HG03139 (cell line): ENCODE data around the gene DNAJB9.
"Not testable (repeated sequence)": the region's sequence is repeated elsewhere in the genome, so short reads cannot be mapped to it uniquely, and the experiment has no call there.

Experiments used
- ATAC-seq: cut with Tn5 transposase; IDR thresholded peaks from one replicate; pipeline ENCODE4 v1.9.1; 2021; ENCODE audit not compliant: unreplicated experiment

DNAJB9 gene

GRCh38 chr7:108569381-108570145 lies at the start of gene DNAJB9, which contains the start of gene THAP5:
DNAJB9 (plus strand) TSS chr7:108569874; CDS start chr7:108571727, 1,853 bp downstream.
THAP5 (minus strand) TSS chr7:108569706; CDS start chr7:108569569, 137 bp downstream.
- peak; percentile 95 for ATAC-seq

GRCh38 chr7:108522780-108523179 lies 46.9 kb upstream of the DNAJB9 start:
- no peak for ATAC-seq

- peak; percentile 36 for ATAC-seq
These were observed 44.2 kb upstream of the DNAJB9 start for GRCh38 chr7:108525327-108525984.

- ATAC-seq = peak; percentile 92
These were observed 43.5 kb upstream of the DNAJB9 start, which contains the start of gene PNPLA8 for GRCh38 chr7:108525985-108526767. PNPLA8 (minus strand) TSS chr7:108526135; CDS start chr7:108515491, 10,644 bp downstream.

- no peak for ATAC-seq
These were observed 43.0 kb upstream of the DNAJB9 start for GRCh38 chr7:108526768-108527017.

GRCh38 chr7:108528183-108528712 lies 41.4 kb upstream of the DNAJB9 start:
- ATAC-seq = no peak

- ATAC-seq = no peak
These were observed 40.3 kb upstream of the DNAJB9 start for GRCh38 chr7:108529341-108529740.

GRCh38 chr7:108533712-108534111 lies 36.0 kb upstream of the DNAJB9 start:
- no peak for ATAC-seq

- no peak for ATAC-seq
These were observed 34.4 kb upstream of the DNAJB9 start for GRCh38 chr7:108535257-108535656.

GRCh38 chr7:108535744-108536143 lies 33.9 kb upstream of the DNAJB9 start:
- ATAC-seq = no peak

GRCh38 chr7:108537229-108537628 lies 32.4 kb upstream of the DNAJB9 start:
- ATAC-seq = no peak

GRCh38 chr7:108538236-108538635 lies 31.4 kb upstream of the DNAJB9 start:
- ATAC-seq = not testable (repeated sequence)

- ATAC-seq = not testable (repeated sequence)
These were observed 31.0 kb upstream of the DNAJB9 start for GRCh38 chr7:108538685-108539084.

- no peak for ATAC-seq
These were observed 28.2 kb upstream of the DNAJB9 start for GRCh38 chr7:108541478-108541877.

GRCh38 chr7:108548141-108548896 lies 21.4 kb upstream of the DNAJB9 start:
- ATAC-seq = not testable (repeated sequence)

- ATAC-seq = not testable (repeated sequence)
These were observed 13.0 kb upstream of the DNAJB9 start for GRCh38 chr7:108556665-108557064.

- no peak for ATAC-seq
These were observed 12.5 kb upstream of the DNAJB9 start for GRCh38 chr7:108557191-108557590.

GRCh38 chr7:108557617-108558016 lies 12.1 kb upstream of the DNAJB9 start:
- ATAC-seq = no peak

- ATAC-seq = no peak
These were observed 10.4 kb upstream of the DNAJB9 start for GRCh38 chr7:108559253-108559652.

- ATAC-seq = no peak
These were observed 8.5 kb upstream of the DNAJB9 start for GRCh38 chr7:108561047-108561619.
